ENCODE measurements around the gene NKX2-4. TPM values are rescaled to one million over a fixed set of nuclear protein-coding genes. Genes with fewer than 3 reads are reported as not detected.

NKX2-4 gene
- total and polyA plus RNA-seq, 2 of the 4 experiments (the other 2 are of a cell fraction): not detected

- no peak overlapping the region for H2BK120ac ChIP-seq (ENCODE audit: low read depth, low read length)
- H3K18ac ChIP-seq (ENCODE audit: low read depth, low read length): 0 out of 2 replicates have a peak overlapping the region, but pooled peaks have one; percentile 3
- ChIA-PET CTCF (no interaction called here), POLR2A (ENCODE audit: unreplicated experiment) (interaction anchor here (0.6 kb wide), 1 partner anchor 757 kb away, joined by 4 read pairs; no protein-coding TSS in a partner anchor)
- H2BK15ac ChIP-seq (ENCODE audit: low read depth, low read length): no peak overlapping the region
- intact Hi-C loops (cut with micrococcal nuclease): loop anchor here (2.0 kb wide), 1 partner anchor 58 kb away; the partner anchor contains the start of gene XRN2
- H4K5ac ChIP-seq (ENCODE audit: low read depth, low read length): no peak overlapping the region
- no peak overlapping the region for H3K4me3 ChIP-seq (ENCODE audit: insufficient read depth, low read depth, low read length)
- H2BK20ac ChIP-seq (ENCODE audit: low read depth, low read length): no peak overlapping the region
- no peak overlapping the region for H2AFZ ChIP-seq (replicated peaks; ENCODE audit: low read length, poor library complexity)
- dilution Hi-C loops (cut with HindIII; ENCODE audit: low sequenced_read_pairs, unreplicated experiment): no loop called here
- no peaks in the 10 kb centered on the region for H3K9me3 ChIP-seq (ENCODE audit: control insufficient read depth, insufficient read depth, low read length)
- H3K27me3 ChIP-seq (ENCODE audit: control insufficient read depth, insufficient read depth, low read length): no peaks in the 10 kb centered on the region
- BruUV-seq (replicated peaks): no TSS peak
- peaks cover 3% of the 10 kb centered on the region for H3K4me1 ChIP-seq (ENCODE audit: control insufficient read depth, insufficient read depth, low read length)
- no peak overlapping the region for H3K27ac ChIP-seq (ENCODE audit: insufficient read depth, low read length)
- peaks cover 21 to 32% of the 10 kb centered on the region in 2 experiments for H3K79me1 ChIP-seq (ENCODE audit: low read depth in 1 of 2, low read length in 2 of 2)
- in situ Hi-C loops (cut with MboI; ENCODE audit: low sequenced_read_pairs): no loop called here
- no peak overlapping the region for H2AK9ac ChIP-seq (replicated peaks; ENCODE audit: low read depth, low read length, poor library complexity)
- H4K8ac ChIP-seq (ENCODE audit: low read depth in 2 of 2, low read length in 2 of 2): no peak overlapping the region
- H4K20me1 ChIP-seq (ENCODE audit: insufficient read depth, low read length): peaks cover 9% of the 10 kb centered on the region
- H3K9ac ChIP-seq (ENCODE audit: low read depth, low read length): no peak overlapping the region
- no peak overlapping the region for H4K91ac ChIP-seq (ENCODE audit: insufficient read depth, low read depth, low read length)
- H3K14ac ChIP-seq (replicated peaks; ENCODE audit: low read depth, low read length): no peak overlapping the region
- no CpG with 5 or more reads among the region's 2 CpGs for WGBS, 2 experiments (ENCODE audit: extremely low coverage in 2 of 2, insufficient read length in 1 of 2)
- peak; percentile 80 for DNase-seq
- peak overlapping the region; percentile 38 for H3K4me2 ChIP-seq (ENCODE audit: low read depth, low read length)
- peak overlapping the region; percentile 71 for H2BK5ac ChIP-seq (ENCODE audit: low read depth, low read length, poor library complexity, severe bottlenecking)
- H3K56ac ChIP-seq (ENCODE audit: extremely low read depth, insufficient read depth, low read length): no peak overlapping the region
- H3K23ac ChIP-seq (ENCODE audit: low read depth, low read length): no peak overlapping the region
- no peak overlapping the region for H3K4ac ChIP-seq (ENCODE audit: low read depth, low read length)
- TF ChIP-seq CTCF (conservative IDR thresholded peaks at IDR 0.05; ENCODE audit: low read depth, low read length) (no peak), CEBPB (IDR thresholded peaks at IDR 0.05; ENCODE audit: low read depth, low read length) (peak; percentile 92)
- peaks cover 28% of the 10 kb centered on the region for H3K36me3 ChIP-seq (ENCODE audit: control insufficient read depth, insufficient read depth, low read length)
- H3K9me1 ChIP-seq (ENCODE audit: insufficient read depth, low read length): peaks cover 11% of the 10 kb centered on the region
- ATAC-seq (ENCODE audit: low read depth): peak; percentile 88
- H2AK5ac ChIP-seq (ENCODE audit: low read depth, low read length): no peak overlapping the region
These were observed 36.1 kb downstream of the NKX2-4 start for GRCh38 chr20:21361266-21361665.

Measured in IMR-90 (cell line).